Esophagus squamous epithelium (tissue), 5 donors: ENCODE results near the gene MT1X. TPM values are rescaled to one million over a fixed set of nuclear protein-coding genes. Genes with fewer than 3 reads are reported as not detected.
"Not testable (repeated sequence)": the region's sequence is repeated elsewhere in the genome, so short reads cannot be mapped to it uniquely, and the experiment has no call there.

Experiments
- DNase-seq: peaks from one replicate; lab custom pipeline; 2025; lab: John Stamatoyannopoulos, UW
- H3K27ac ChIP-seq, 4 donors: fragments of 200-600 bp; sonication (generic); one replicate each; pipeline ENCODE4 v1.5.1; 2016 to 2019; ENCODE audit warnings: mild to moderate bottlenecking in 1 of 4
- H3K27me3 ChIP-seq, 4 donors: fragments of 200-600 bp; sonication (generic); 1 replicate in 3 of 4; 2 replicates in 1 of 4; pipeline versions ENCODE4 v1.5.1 to v1.6.0; 2017 to 2021; ENCODE audit warnings: antibody characterized with exemption in 1 of 4
- H3K36me3 ChIP-seq, 3 donors: fragments of 200-600 bp; sonication (generic); one replicate each; pipeline ENCODE4 v1.5.1; 2016 to 2019
- H3K4me1 ChIP-seq, 3 donors: fragments of 200-600 bp; sonication (generic); one replicate each; pipeline ENCODE4 v1.5.1; 2017 to 2019
- H3K4me3 ChIP-seq, 4 donors: fragments of 200-600 bp; sonication (generic); 1 replicate in 3 of 4; 2 replicates in 1 of 4; pipeline ENCODE4 v1.5.1; 2016 to 2019; ENCODE audit warnings: mild to moderate bottlenecking in 2 of 4, moderate library complexity in 1 of 4
- H3K9me3 ChIP-seq, 3 donors: fragments of 200-600 bp; sonication (generic); one replicate each; pipeline ENCODE4 v1.5.1; 2016 to 2019
- CTCF ChIP-seq, 6 experiments: fragments of 450-650 bp in 4 of 6; fragments of 200-600 bp in 2 of 6; sonication (generic) in 2 of 6; IDR thresholded peaks; one replicate each; pipeline ENCODE4 v1.5.1; 2016 to 2019; ENCODE audit warnings: antibody characterized with exemption in 6 of 6, mild to moderate bottlenecking in 4 of 6, moderate library complexity in 4 of 6
- POLR2A ChIP-seq, 4 donors: fragments of 450-650 bp; IDR thresholded peaks; one replicate each; pipeline ENCODE4 v1.6.1; 2017; ENCODE audit warnings: antibody characterized with exemption in 4 of 4, mild to moderate bottlenecking in 4 of 4, moderate library complexity in 3 of 4
- WGBS, 2 donors: methylation state at CpG; one replicate each; pipeline ENCODE4 v1.1.5; 2018; 5-methylcytosine and 5-hydroxymethylcytosine counted together
- intact Hi-C: fragments of 100-400 bp; cut with DNase I; formaldehyde crosslinking; loops from one replicate; pipeline ENCODE4 v1.15.0; 2022
- total RNA-seq, 4 donors: library from RNA; depleted of rRNA; stranded (reverse); fragments of >200 nt; gene quantifications; one replicate each; pipeline ENCODE4 v1.1.0, GENCODE V29; 2016
- donor health status: DM: yes; HTN: yes; CAD: no.

The MT1X gene
- total RNA-seq, 4 donors from 2014 or later: 343 to 1,688 (median 688) TPM

GRCh38 chr16:56672761-56673536 is 9.3 kb upstream of the MT1X start:
- no peak for DNase-seq
- intact Hi-C loops: no loop called here
- Histone ChIP-seq H3K4me1 (peaks cover 13 to 40% (median 25%) of the 10 kb centered on the region in 3 donors), H3K27ac (no peak overlapping the region), H3K9me3 (no peaks in the 10 kb centered on the region), H3K27me3 (peaks cover 0 to 81% (median 0%) of the 10 kb centered on the region in 4 donors), H3K36me3 (no peaks in the 10 kb centered on the region), H3K4me3 (no peak overlapping the region)
- WGBS, 2 donors: 82 to 83% methylated on average over 11 of the region's 11 CpGs
- TF ChIP-seq POLR2A (IDR thresholded peaks at IDR 0.05) (no peak), CTCF (IDR thresholded peaks at IDR 0.05) (no peak)

- no peak for DNase-seq
- Histone ChIP-seq H3K27me3 (peaks cover 0 to 71% (median 0%) of the 10 kb centered on the region in 4 donors), H3K4me1 (peaks cover 5 to 40% (median 19%) of the 10 kb centered on the region in 3 donors), H3K9me3 (no peaks in the 10 kb centered on the region), H3K4me3 (no peak overlapping the region), H3K27ac (no peak overlapping the region), H3K36me3 (no peaks in the 10 kb centered on the region)
- no peak for TF ChIP-seq POLR2A (IDR thresholded peaks at IDR 0.05)
- TF ChIP-seq CTCF (IDR thresholded peaks at IDR 0.05): peak; percentile 17 to 80 (median 70)
- WGBS, 2 donors: 27 to 51% methylated on average over 7 to 12 of the region's 12 CpGs
- intact Hi-C loops: no loop called here
Measured at GRCh38 chr16:56673921-56674320, 8.3 kb upstream of the MT1X start.

GRCh38 chr16:56674570-56674969 is 7.7 kb upstream of the MT1X start:
- DNase-seq, H3K9me3 ChIP-seq, H3K27ac ChIP-seq, H3K4me3 ChIP-seq, intact Hi-C loops, H3K36me3 ChIP-seq: not testable (repeated sequence)
- Histone ChIP-seq H3K27me3 (peaks cover 0 to 65% (median 0%) of the 10 kb centered on the region in 4 donors), H3K4me1 (peaks cover 0 to 40% (median 12%) of the 10 kb centered on the region in 3 donors)
- WGBS, 2 donors: 69 to 93% methylated on average over 6 of the region's 6 CpGs

GRCh38 chr16:56675685-56676210 is 6.5 kb upstream of the MT1X start:
- Histone ChIP-seq H3K36me3 (no peaks in the 10 kb centered on the region), H3K4me3 (peak overlapping the region in 3 of 4 donors; percentile 17 to 40 (median 18)), H3K9me3 (no peaks in the 10 kb centered on the region), H3K27me3 (peaks cover 0 to 53% (median 0%) of the 10 kb centered on the region in 4 donors), H3K4me1 (peaks cover 0 to 41% (median 7%) of the 10 kb centered on the region in 3 donors), H3K27ac (no peak overlapping the region)
- WGBS, 2 donors: 31 to 34% methylated on average over 19 to 23 of the region's 32 CpGs
- DNase-seq: no peak
- intact Hi-C loops: no loop called here
- TF ChIP-seq POLR2A (IDR thresholded peaks at IDR 0.05): no peak
- no peak for TF ChIP-seq CTCF (IDR thresholded peaks at IDR 0.05)

- no peaks in the 10 kb centered on the region for H3K9me3 ChIP-seq
- no peak overlapping the region for H3K4me3 ChIP-seq
- no CpG with 5 or more reads among the region's 3 CpGs for WGBS, 2 donors
- DNase-seq: no peak
- H3K27ac ChIP-seq: no peak overlapping the region
- no peaks in the 10 kb centered on the region for H3K36me3 ChIP-seq
- intact Hi-C loops: no loop called here
- peaks cover 0 to 36% (median 0%) of the 10 kb centered on the region in 4 donors for H3K27me3 ChIP-seq
- no peak for TF ChIP-seq POLR2A (IDR thresholded peaks at IDR 0.05)
- H3K4me1 ChIP-seq: peaks cover 6 to 53% (median 12%) of the 10 kb centered on the region in 3 donors
Measured at GRCh38 chr16:56677474-56677873, 4.8 kb upstream of the MT1X start.
